HepG2 (cell line): ENCODE results near the gene ARMC2. TPM values are rescaled to one million over a fixed set of nuclear protein-coding genes. Genes with fewer than 3 reads are reported as not detected.

Experiments used
- ATAC-seq: fragments of 200-7000 bp; cut with Tn5 transposase; 3 replicates; pipeline ENCODE4 v1.9.1; 2020; ENCODE audit warnings: mild to moderate bottlenecking, moderate library complexity
- BruUV-seq: library from RNA; stranded (reverse); fragments of 400-500 nt; replicated peaks from 2 replicates; lab custom pipeline; 2021; lab: Mats Ljungman, UMichigan
- CTCF ChIA-PET: fragments of 300-600 bp; formaldehyde crosslinking; extraction: SDS; loops from one replicate; lab custom pipeline; 2021; ENCODE audit warnings: low total read pairs, inconsistent platforms, low intra/inter-chr PET ratio; lab: Yijun Ruan, JAX
- POLR2A ChIA-PET: fragments of 350-600 bp; sonication (Branson Sonifier 250); formaldehyde crosslinking; loops from one replicate; lab custom pipeline; 2020; ENCODE audit warnings: antibody characterized with exemption, inconsistent platforms; lab: Yijun Ruan, JAX
- DNase-seq: peaks from one replicate; pipeline ENCODE4 v3.0.0-alpha.2; 2015; ENCODE audit warnings: low spot score
- FAIRE-seq: peaks from 3 replicates; lab custom pipeline; 2011; peaks lifted over from hg19 to GRCh38; lab: Jason Lieb, UNC
- H2AFZ ChIP-seq: one replicate; pipeline ENCODE4 v1.6.1; 2011; ENCODE audit warnings: low read length, inconsistent platforms
- H3K27ac ChIP-seq: fragments of 300-600 bp; 3 replicates; pipeline ENCODE4 v1.8.0; 2011; ENCODE audit warnings: mixed run types, mild to moderate bottlenecking, mixed read lengths, low read length, inconsistent platforms; ENCODE audit not compliant: insufficient read depth; ENCODE audit errors: extremely low read length
- H3K27me3 ChIP-seq, 2 experiments: fragments of 200-600 bp in 1 of 2; 2 replicates in 1 of 2; 3 replicates in 1 of 2; pipeline versions ENCODE4 v1.6.0 to v1.8.0; 2011; ENCODE audit warnings: low read length in 2 of 2, mild to moderate bottlenecking in 2 of 2, moderate library complexity in 2 of 2, inconsistent platforms in 1 of 2; ENCODE audit not compliant: insufficient read depth in 2 of 2, control insufficient read depth in 1 of 2
- H3K36me3 ChIP-seq, 2 experiments: fragments of 200-600 bp in 1 of 2; replicated peaks in 1 of 2; 2 replicates in 1 of 2; 3 replicates in 1 of 2; pipeline versions ENCODE4 v1.5.1 to v1.8.0; 2011; ENCODE audit warnings: low read length in 2 of 2, inconsistent platforms in 1 of 2; ENCODE audit not compliant: insufficient read depth in 2 of 2, control insufficient read depth in 1 of 2
- H3K4me1 ChIP-seq: 2 replicates; pipeline ENCODE4 v1.5.1; 2012; ENCODE audit warnings: low read length, inconsistent platforms; ENCODE audit not compliant: insufficient read depth
- H3K4me2 ChIP-seq: 2 replicates; pipeline ENCODE4 v1.6.0; 2011; ENCODE audit warnings: low read depth, low read length, inconsistent platforms
- H3K4me3 ChIP-seq, 3 experiments: fragments of 200-600 bp in 1 of 3; sonication (generic), shearing (Covaris generic) in 1 of 3; replicated peaks in 1 of 3; 2 replicates each; pipeline ENCODE4 v1.5.1; 2011 to 2016; ENCODE audit warnings: low read length in 3 of 3, inconsistent platforms in 2 of 3, low read depth in 2 of 3, mild to moderate bottlenecking in 2 of 3, control low read depth in 1 of 3, mixed read lengths in 1 of 3; ENCODE audit not compliant: insufficient read depth in 1 of 3
- H3K79me2 ChIP-seq: one replicate; pipeline ENCODE4 v1.6.1; 2011; ENCODE audit warnings: low read length, inconsistent platforms; ENCODE audit not compliant: insufficient read depth
- H3K9ac ChIP-seq: 2 replicates; pipeline ENCODE4 v1.6.0; 2011; ENCODE audit warnings: mild to moderate bottlenecking, low read depth, low read length, inconsistent platforms; ENCODE audit not compliant: insufficient read depth
- H3K9me3 ChIP-seq: 2 replicates; pipeline ENCODE4 v1.5.1; 2012; ENCODE audit warnings: mild to moderate bottlenecking, low read length
- H4K20me1 ChIP-seq: 2 replicates; pipeline ENCODE4 v1.6.0; 2011; ENCODE audit warnings: inconsistent platforms, mild to moderate bottlenecking, low read length, moderate library complexity; ENCODE audit not compliant: insufficient read depth
- DNMT1 ChIP-seq: sonication (generic); formaldehyde crosslinking; IDR thresholded peaks from 2 replicates; pipeline ENCODE4 v1.5.1; 2020; ENCODE audit warnings: mild to moderate bottlenecking, missing genetic modification reagents
- NFE2L2 ChIP-seq: fragments of 150-350 bp; IDR thresholded peaks from 2 replicates; pipeline ENCODE4 v1.6.1; 2014; ENCODE audit warnings: low read length
- NR3C1 ChIP-seq: sonication (generic); formaldehyde crosslinking; IDR thresholded peaks from 2 replicates; pipeline ENCODE4 v1.4.0; 2020; ENCODE audit warnings: missing genetic modification reagents
- PAWR ChIP-seq: sonication (generic); formaldehyde crosslinking; IDR thresholded peaks from 2 replicates; pipeline ENCODE4 v1.4.0; 2020; ENCODE audit warnings: missing genetic modification reagents, mild to moderate bottlenecking, borderline replicate concordance
- PHF5A ChIP-seq: IDR thresholded peaks from one replicate; pipeline ENCODE4 v1.6.1; 2018; ENCODE audit warnings: low read depth, missing genetic modification reagents; ENCODE audit not compliant: unreplicated experiment
- RBAK ChIP-seq: sonication (generic); formaldehyde crosslinking; IDR thresholded peaks from 2 replicates; pipeline ENCODE4 v1.5.1; 2020; ENCODE audit warnings: mild to moderate bottlenecking, missing genetic modification reagents
- SCMH1 ChIP-seq: sonication (generic); formaldehyde crosslinking; IDR thresholded peaks from 2 replicates; pipeline ENCODE4 v1.9.0; 2021; ENCODE audit warnings: missing genetic modification reagents, mild to moderate bottlenecking, borderline replicate concordance
- SMAD1 ChIP-seq: sonication (generic); formaldehyde crosslinking; IDR thresholded peaks from 2 replicates; pipeline ENCODE4 v1.4.0; 2020; ENCODE audit warnings: missing genetic modification reagents, low read depth, mild to moderate bottlenecking, borderline replicate concordance
- SYNCRIP ChIP-seq: fragments of 200-400 bp; formaldehyde crosslinking; IDR thresholded peaks from 2 replicates; pipeline ENCODE4 v1.6.1; 2018; ENCODE audit warnings: mild to moderate bottlenecking, low read depth, low read length; ENCODE audit not compliant: insufficient read depth
- TBL1XR1 ChIP-seq: fragments of 150-350 bp; IDR thresholded peaks from 2 replicates; pipeline ENCODE4 v1.6.1; 2014; ENCODE audit warnings: borderline replicate concordance, low read length; ENCODE audit not compliant: partially characterized antibody
- ZNF138 ChIP-seq: sonication (generic); formaldehyde crosslinking; IDR thresholded peaks from 2 replicates; pipeline ENCODE4 v1.5.0; 2020; ENCODE audit warnings: mild to moderate bottlenecking, low read depth, missing genetic modification reagents
- ZNF317 ChIP-seq: sonication (generic); formaldehyde crosslinking; IDR thresholded peaks from 2 replicates; pipeline ENCODE4 v1.5.0; 2020; ENCODE audit warnings: mild to moderate bottlenecking, missing genetic modification reagents
- ZNF577 ChIP-seq: sonication (generic); formaldehyde crosslinking; IDR thresholded peaks from 2 replicates; pipeline ENCODE4 v1.4.0; 2020; ENCODE audit warnings: mild to moderate bottlenecking, low read depth, missing genetic modification reagents, borderline replicate concordance
- WGBS: methylation state at CpG from one replicate; pipeline ENCODE4 v1.1.6; 2017; ENCODE audit warnings: low lambda C conversion rate; 5-methylcytosine and 5-hydroxymethylcytosine counted together
- in situ Hi-C: cut with HindIII; loops from 2 replicates; pipeline ENCODE4 v1.10.0; 2017; ENCODE audit warnings: low pct_unique_long_range_greater_than_20kb; ENCODE audit not compliant: extremely low pct_ligation_motif_present
- intact Hi-C: fragments of 100-400 bp; cut with micrococcal nuclease; formaldehyde crosslinking; loops from one replicate; pipeline ENCODE4 v1.10.0; 2022; ENCODE audit not compliant: unreplicated experiment
- polyA plus RNA-seq, 8 experiments: library from polyadenylated mRNA; depleted of rRNA in 3 of 8; stranded (reverse) in 7 of 8; unstranded in 1 of 8; fragments of >200 nt; fragmentation: Illumina TruSeq in 4 of 8; extraction: Trizol in 4 of 8; gene quantifications; 2 replicates each; pipeline versions ENCODE4 v1.2.1 to v1.2.3, GENCODE V29; 2011 to 2016; ENCODE audit warnings: low read depth in 4 of 8, missing spikeins in 1 of 8, mixed read lengths in 1 of 8; ENCODE audit not compliant: insufficient read depth in 1 of 8
- total RNA-seq, 5 experiments: library from RNA; depleted of rRNA; stranded (reverse); fragments of >200 nt; fragmentation: Illumina TruSeq; extraction: Trizol; gene quantifications; 2 replicates each; pipeline ENCODE4 v1.2.3, GENCODE V29; 2016; ENCODE audit warnings: low read depth in 1 of 5

The ARMC2 gene
- total and polyA plus RNA-seq, 2 of the 13 experiments (the other 11 are each of a cell fraction or from before 2014, with no cell fraction given): 1.4 to 3.2 TPM

- ATAC-seq (no peak), FAIRE-seq (no peak), DNase-seq (no peak)
- in situ Hi-C loops (no loop called here), intact Hi-C loops (no loop called here)
- CTCF ChIA-PET: no interaction called here
- no peaks in the 10 kb centered on the region for H3K9me3 ChIP-seq
- no peaks in the 10 kb centered on the region for H4K20me1 ChIP-seq
- H3K27me3 ChIP-seq: no peaks in the 10 kb centered on the region
- no peaks in the 10 kb centered on the region for H3K79me2 ChIP-seq
- H3K27ac ChIP-seq: no peak overlapping the region
- BruUV-seq: no TSS peak
- no peak overlapping the region for H3K4me2 ChIP-seq
- peaks cover 14 to 46% of the 10 kb centered on the region in 2 experiments for H3K36me3 ChIP-seq
- no peak overlapping the region for H2AFZ ChIP-seq
- no peak overlapping the region for H3K4me3 ChIP-seq
- POLR2A ChIA-PET: interaction anchor here (0.7 kb wide), 1 partner anchor 12 kb away, joined by 3 read pairs; no protein-coding TSS in a partner anchor
- no peak overlapping the region for H3K9ac ChIP-seq
- H3K4me1 ChIP-seq: peaks cover 15% of the 10 kb centered on the region
- TF ChIP-seq SMAD1 (CRISPR knock-in tag) (no peak), NR3C1 (CRISPR knock-in tag) (no peak), ZNF138 (CRISPR knock-in tag) (no peak), DNMT1 (CRISPR knock-in tag) (no peak), SYNCRIP (no peak), PAWR (CRISPR knock-in tag) (no peak), ZNF577 (CRISPR knock-in tag) (no peak)
- TF ChIP-seq, all 625 proteins: peak for 0
Observed at GRCh38 chr6:108995296-108995695, 147.1 kb downstream of the ARMC2 start.

- H3K9ac ChIP-seq: no peak overlapping the region
- intact Hi-C loops (no loop called here), in situ Hi-C loops (no loop called here)
- H4K20me1 ChIP-seq: no peaks in the 10 kb centered on the region
- H3K36me3 ChIP-seq: peaks cover 10 to 51% of the 10 kb centered on the region in 2 experiments
- no peak for ATAC-seq
- no peak overlapping the region for H3K27ac ChIP-seq
- H3K4me2 ChIP-seq: no peak overlapping the region
- no peaks in the 10 kb centered on the region for H3K79me2 ChIP-seq
- no peak overlapping the region for H3K4me3 ChIP-seq
- DNase-seq: no peak
- H2AFZ ChIP-seq: no peak overlapping the region
- BruUV-seq: no TSS peak
- POLR2A ChIA-PET: no interaction called here
- CTCF ChIA-PET: no interaction called here
- peaks cover 6% of the 10 kb centered on the region for H3K4me1 ChIP-seq
- no peaks in the 10 kb centered on the region for H3K27me3 ChIP-seq
- no peak for FAIRE-seq
- 97% methylated on average over 1 of the region's 1 CpG for WGBS
- H3K9me3 ChIP-seq: no peaks in the 10 kb centered on the region
- TF ChIP-seq ZNF317 (CRISPR knock-in tag) (no peak), SCMH1 (CRISPR knock-in tag) (no peak), RBAK (CRISPR knock-in tag) (no peak), NFE2L2 (no peak), TBL1XR1 (no peak), PHF5A (CRISPR knock-in tag) (no peak)
Observed at GRCh38 chr6:108996208-108996607, 148.0 kb downstream of the ARMC2 start.
